ENCODE data around the gene TOMT. TPM values are rescaled to one million over a fixed set of nuclear protein-coding genes. Genes with fewer than 3 reads are reported as not detected.

Gene TOMT
- total and polyA plus RNA-seq, 2 donors (not counting 3 experiments of a cell fraction or from before 2014, with no cell fraction given) = not detected

DNA sequence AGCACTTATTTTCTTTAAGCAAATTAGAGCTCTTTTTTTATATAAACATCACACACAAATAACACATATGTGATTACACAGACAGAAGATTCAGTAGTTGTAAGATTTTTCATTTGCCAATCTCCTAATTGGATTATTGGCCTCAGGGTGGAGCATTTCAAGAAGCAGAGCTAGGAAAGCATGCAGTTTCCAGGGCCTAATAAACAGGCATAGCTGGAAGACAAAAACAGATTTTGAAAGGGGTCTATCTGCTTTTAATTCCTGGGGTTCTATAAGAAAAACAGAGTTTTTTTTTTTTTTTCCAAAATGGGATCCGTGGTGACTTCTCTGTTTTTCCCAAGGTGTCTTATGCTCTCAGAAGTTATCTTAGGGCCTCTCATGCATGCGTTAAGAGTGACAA is 22.2 kb downstream of the TOMT start:
- no peaks in the 10 kb centered on the region for H3K9me3 ChIP-seq (replicated peaks; ENCODE audit: control insufficient read depth, insufficient read depth, low read length)
- FAIRE-seq (no peak), DNase-seq (ENCODE audit: low read depth, low spot score) (no peak)
- no peak overlapping the region for H3K4me3 ChIP-seq (replicated peaks in 1 of 3; ENCODE audit: insufficient read depth in 1 of 3, low read depth in 1 of 3, low read length in 3 of 3)
- no peaks in the 10 kb centered on the region for H3K4me1 ChIP-seq (ENCODE audit: control insufficient read depth, extremely low read depth, insufficient read depth, low read length)
- ChIA-PET CTCF (interaction anchor here (0.9 to 1.0 kb wide), 2 partner anchors 24 to 103 kb away, joined by 3 read pairs; no protein-coding TSS in a partner anchor), POLR2A (no interaction called here)
- H4K20me1 ChIP-seq (replicated peaks; ENCODE audit: control insufficient read depth, extremely low read depth, insufficient read depth, low read length) = no peaks in the 10 kb centered on the region
- dilution Hi-C loops (cut with MboI; ENCODE audit: extremely low pct_ligation_motif_present, low sequenced_read_pairs) (no loop called here), intact Hi-C loops (cut with micrococcal nuclease) (no loop called here)
- no peak for TF ChIP-seq POLR2AphosphoS5 (IDR thresholded peaks at IDR 0.05; ENCODE audit: insufficient read depth, low read depth, low read length)
- TF ChIP-seq EZH2 (IDR thresholded peaks at IDR 0.05; ENCODE audit: borderline replicate concordance, low read depth, low read length, severe bottlenecking) = no peak
- no peak for TF ChIP-seq POLR2A (IDR thresholded peaks at IDR 0.05; ENCODE audit: low read depth, low read length)
- no peaks in the 10 kb centered on the region for H3K79me2 ChIP-seq (ENCODE audit: control insufficient read depth, insufficient read depth, low read length)
- no peak overlapping the region for H3K9ac ChIP-seq (replicated peaks; ENCODE audit: extremely low read depth, insufficient read depth, low read length)
- H3K4me2 ChIP-seq (ENCODE audit: insufficient read depth, low read length) = no peak overlapping the region
- peaks cover 2 to 8% of the 10 kb centered on the region in 2 experiments for H3K27me3 ChIP-seq (ENCODE audit: control insufficient read depth in 2 of 2, insufficient read depth in 2 of 2, low read length in 2 of 2)
- no peak overlapping the region for H2AFZ ChIP-seq (ENCODE audit: low read depth, low read length)
- H3K9me1 ChIP-seq (replicated peaks; ENCODE audit: control insufficient read depth, extremely low read depth, insufficient read depth, low read length) = no peaks in the 10 kb centered on the region
- H3K27ac ChIP-seq (ENCODE audit: insufficient read depth, low read depth, low read length) = no peak overlapping the region
- H3K36me3 ChIP-seq (ENCODE audit: control insufficient read depth in 2 of 2, extremely low read depth in 1 of 2, insufficient read depth in 2 of 2, low read length in 2 of 2) = no peaks in the 10 kb centered on the region
- BruUV-seq (replicated peaks) = no TSS peak

DNA sequence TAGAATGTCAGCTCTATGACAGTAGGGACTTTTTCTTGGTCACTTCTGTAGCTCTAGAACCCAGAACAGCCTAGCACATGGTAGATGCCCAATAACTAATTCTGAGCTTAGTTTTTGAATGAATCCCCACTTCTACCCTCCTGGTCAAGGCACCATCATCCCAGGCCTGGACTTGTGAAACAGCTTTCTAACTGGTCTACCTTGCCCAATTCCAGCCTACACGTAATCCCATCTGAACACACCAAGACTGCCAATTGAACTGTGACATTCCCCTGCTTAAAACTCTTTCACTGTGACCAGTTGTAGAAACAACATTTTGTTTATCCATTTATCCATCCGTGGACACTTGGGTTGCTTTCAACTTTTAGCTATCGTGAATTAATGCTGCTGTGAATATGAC is 23.7 kb downstream of the TOMT start:
- no peaks in the 10 kb centered on the region for H3K9me3 ChIP-seq (replicated peaks; ENCODE audit: control insufficient read depth, insufficient read depth, low read length)
- ChIA-PET POLR2A (no interaction called here), CTCF (interaction anchor here (1.0 to 1.4 kb wide), 2 partner anchors 15 to 104 kb away, joined by 4 read pairs; no protein-coding TSS in a partner anchor)
- H3K27me3 ChIP-seq (ENCODE audit: control insufficient read depth in 2 of 2, insufficient read depth in 2 of 2, low read length in 2 of 2) = peaks cover 5 to 8% of the 10 kb centered on the region in 2 experiments
- DNase-seq (ENCODE audit: low read depth, low spot score) (no peak), FAIRE-seq (no peak)
- H3K9me1 ChIP-seq (replicated peaks; ENCODE audit: control insufficient read depth, extremely low read depth, insufficient read depth, low read length) = no peaks in the 10 kb centered on the region
- H3K9ac ChIP-seq (replicated peaks; ENCODE audit: extremely low read depth, insufficient read depth, low read length) = no peak overlapping the region
- BruUV-seq (replicated peaks) = no TSS peak
- dilution Hi-C loops (cut with MboI; ENCODE audit: extremely low pct_ligation_motif_present, low sequenced_read_pairs) = no loop called here
- no peaks in the 10 kb centered on the region for H3K36me3 ChIP-seq (ENCODE audit: control insufficient read depth in 2 of 2, extremely low read depth in 1 of 2, insufficient read depth in 2 of 2, low read length in 2 of 2)
- no peaks in the 10 kb centered on the region for H3K4me1 ChIP-seq (ENCODE audit: control insufficient read depth, extremely low read depth, insufficient read depth, low read length)
- TF ChIP-seq POLR2AphosphoS5 (IDR thresholded peaks at IDR 0.05; ENCODE audit: insufficient read depth, low read depth, low read length) = no peak
- no peak for TF ChIP-seq JUN (IDR thresholded peaks at IDR 0.05; ENCODE audit: borderline replicate concordance, insufficient read depth, insufficient read length, low read depth)
- no peak for TF ChIP-seq EZH2 (IDR thresholded peaks at IDR 0.05; ENCODE audit: borderline replicate concordance, low read depth, low read length, severe bottlenecking)
- TF ChIP-seq POLR2A (IDR thresholded peaks at IDR 0.05; ENCODE audit: low read depth, low read length) = no peak
- TF ChIP-seq GATA2 (IDR thresholded peaks at IDR 0.05; ENCODE audit: insufficient read depth, insufficient read length, low read depth, low read length) = no peak
- TF ChIP-seq, protein P1, sequence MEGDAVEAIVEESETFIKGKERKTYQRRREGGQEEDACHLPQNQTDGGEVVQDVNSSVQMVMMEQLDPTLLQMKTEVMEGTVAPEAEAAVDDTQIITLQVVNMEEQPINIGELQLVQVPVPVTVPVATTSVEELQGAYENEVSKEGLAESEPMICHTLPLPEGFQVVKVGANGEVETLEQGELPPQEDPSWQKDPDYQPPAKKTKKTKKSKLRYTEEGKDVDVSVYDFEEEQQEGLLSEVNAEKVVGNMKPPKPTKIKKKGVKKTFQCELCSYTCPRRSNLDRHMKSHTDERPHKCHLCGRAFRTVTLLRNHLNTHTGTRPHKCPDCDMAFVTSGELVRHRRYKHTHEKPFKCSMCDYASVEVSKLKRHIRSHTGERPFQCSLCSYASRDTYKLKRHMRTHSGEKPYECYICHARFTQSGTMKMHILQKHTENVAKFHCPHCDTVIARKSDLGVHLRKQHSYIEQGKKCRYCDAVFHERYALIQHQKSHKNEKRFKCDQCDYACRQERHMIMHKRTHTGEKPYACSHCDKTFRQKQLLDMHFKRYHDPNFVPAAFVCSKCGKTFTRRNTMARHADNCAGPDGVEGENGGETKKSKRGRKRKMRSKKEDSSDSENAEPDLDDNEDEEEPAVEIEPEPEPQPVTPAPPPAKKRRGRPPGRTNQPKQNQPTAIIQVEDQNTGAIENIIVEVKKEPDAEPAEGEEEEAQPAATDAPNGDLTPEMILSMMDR (IDR thresholded peaks at IDR 0.05; ENCODE audit: extremely low read depth in 1 of 2, insufficient read depth in 1 of 2, low read depth in 1 of 2, low read length in 2 of 2) = no peak
- TF ChIP-seq FOS (IDR thresholded peaks at IDR 0.05; ENCODE audit: borderline replicate concordance, insufficient read depth, low read length) = no peak
- no peak for TF ChIP-seq MYC (IDR thresholded peaks at IDR 0.05; ENCODE audit: low read depth, low read length)
- TF ChIP-seq, protein P2, sequence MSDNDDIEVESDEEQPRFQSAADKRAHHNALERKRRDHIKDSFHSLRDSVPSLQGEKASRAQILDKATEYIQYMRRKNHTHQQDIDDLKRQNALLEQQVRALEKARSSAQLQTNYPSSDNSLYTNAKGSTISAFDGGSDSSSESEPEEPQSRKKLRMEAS (IDR thresholded peaks at IDR 0.05; ENCODE audit: insufficient read depth, insufficient read length) = no peak
- H3K4me2 ChIP-seq (ENCODE audit: insufficient read depth, low read length) = no peak overlapping the region
- H3K79me2 ChIP-seq (ENCODE audit: control insufficient read depth, insufficient read depth, low read length) = no peaks in the 10 kb centered on the region
- H4K20me1 ChIP-seq (replicated peaks; ENCODE audit: control insufficient read depth, extremely low read depth, insufficient read depth, low read length) = no peaks in the 10 kb centered on the region
- H3K4me3 ChIP-seq (replicated peaks in 1 of 3; ENCODE audit: insufficient read depth in 1 of 3, low read depth in 1 of 3, low read length in 3 of 3) = no peak overlapping the region
- no peak overlapping the region for H3K27ac ChIP-seq (ENCODE audit: insufficient read depth, low read depth, low read length)
- no peak overlapping the region for H2AFZ ChIP-seq (ENCODE audit: low read depth, low read length)
- intact Hi-C loops (cut with micrococcal nuclease) = no loop called here

Measured in endothelial cell of umbilical vein (primary cell).